Peyer's patch (tissue), 4 donors: ENCODE results near the gene MAP2K1. TPM values are rescaled to one million over a fixed set of nuclear protein-coding genes. Genes with fewer than 3 reads are reported as not detected.

ENCODE experiments used
- DNase-seq, 3 donors: peaks; one replicate each; pipeline ENCODE4 v3.0.0-alpha.2; 2017 to 2019
- H3K27ac ChIP-seq, 4 donors: fragments of 200-600 bp; sonication (generic); one replicate each; pipeline ENCODE4 v1.5.1; 2016 to 2019
- H3K27me3 ChIP-seq, 2 donors: fragments of 200-600 bp; sonication (generic); one replicate each; pipeline ENCODE4 v1.5.1; 2019
- H3K36me3 ChIP-seq, 3 donors: fragments of 200-600 bp; sonication (generic); one replicate each; pipeline ENCODE4 v1.5.1; 2016 to 2019
- H3K4me1 ChIP-seq, 4 donors: fragments of 200-600 bp; sonication (generic); one replicate each; pipeline ENCODE4 v1.5.1; 2016 to 2019
- H3K4me3 ChIP-seq, 4 donors: fragments of 200-600 bp; sonication (generic); 1 replicate in 3 of 4; 2 replicates in 1 of 4; pipeline ENCODE4 v1.5.1; 2016 to 2019; ENCODE audit warnings: mild to moderate bottlenecking in 1 of 4
- H3K9me3 ChIP-seq, 4 donors: fragments of 200-600 bp; sonication (generic); one replicate each; pipeline ENCODE4 v1.5.1; 2016 to 2019; ENCODE audit warnings: mild to moderate bottlenecking in 1 of 4
- CTCF ChIP-seq, 6 experiments: fragments of 450-650 bp in 4 of 6; fragments of 200-600 bp in 2 of 6; sonication (generic) in 1 of 6; IDR thresholded peaks; one replicate each; pipeline ENCODE4 v1.5.1; 2017 to 2019; ENCODE audit warnings: antibody characterized with exemption in 6 of 6, mild to moderate bottlenecking in 3 of 6, moderate library complexity in 1 of 6
- POLR2A ChIP-seq, 2 donors: fragments of 450-650 bp; IDR thresholded peaks; one replicate each; pipeline ENCODE4 v1.5.1; 2017; ENCODE audit warnings: antibody characterized with exemption in 2 of 2, mild to moderate bottlenecking in 2 of 2, moderate library complexity in 2 of 2
- total RNA-seq, 4 donors: library from RNA; depleted of rRNA; stranded (reverse); fragments of >200 nt; gene quantifications; one replicate each; pipeline ENCODE4 v1.1.0, GENCODE V29; 2016

The MAP2K1 gene
- total RNA-seq, 4 donors from 2014 or later = 12.7 to 47.9 (median 27.7) TPM

- Histone ChIP-seq H3K27me3 (no peaks in the 10 kb centered on the region), H3K4me3 (no peak overlapping the region), H3K27ac (no peak overlapping the region), H3K36me3 (no peaks in the 10 kb centered on the region), H3K4me1 (no peaks in the 10 kb centered on the region), H3K9me3 (no peaks in the 10 kb centered on the region)
- DNase-seq = no peak
- TF ChIP-seq CTCF (IDR thresholded peaks at IDR 0.05) (no peak), POLR2A (IDR thresholded peaks at IDR 0.05) (no peak)
These were observed 42.8 kb downstream of the MAP2K1 start for GRCh38 chr15:66429546-66429945.

GRCh38 chr15:66430627-66431255 lies 44.0 kb downstream of the MAP2K1 start:
- TF ChIP-seq CTCF (IDR thresholded peaks at IDR 0.05) = no peak
- no peak for TF ChIP-seq POLR2A (IDR thresholded peaks at IDR 0.05)
- Histone ChIP-seq H3K36me3 (no peaks in the 10 kb centered on the region), H3K27ac (no peak overlapping the region), H3K27me3 (no peaks in the 10 kb centered on the region), H3K4me1 (no peaks in the 10 kb centered on the region), H3K9me3 (no peaks in the 10 kb centered on the region), H3K4me3 (no peak overlapping the region)
- DNase-seq = no peak

GRCh38 chr15:66433726-66434125 lies 47.0 kb downstream of the MAP2K1 start:
- H3K4me1 ChIP-seq = no peaks in the 10 kb centered on the region
- H3K9me3 ChIP-seq = no peaks in the 10 kb centered on the region
- no peaks in the 10 kb centered on the region for H3K27me3 ChIP-seq
- no peak overlapping the region for H3K27ac ChIP-seq
- no peak overlapping the region for H3K4me3 ChIP-seq
- TF ChIP-seq CTCF (IDR thresholded peaks at IDR 0.05) (no peak), POLR2A (IDR thresholded peaks at IDR 0.05) (no peak)
- DNase-seq = no peak
- peaks cover 0 to 24% (median 0%) of the 10 kb centered on the region in 3 donors for H3K36me3 ChIP-seq

GRCh38 chr15:66440501-66440900 lies 53.8 kb downstream of the MAP2K1 start:
- Histone ChIP-seq H3K9me3 (no peaks in the 10 kb centered on the region), H3K36me3 (peaks cover 0 to 76% (median 0%) of the 10 kb centered on the region in 3 donors), H3K4me3 (no peak overlapping the region), H3K27me3 (no peaks in the 10 kb centered on the region), H3K4me1 (no peaks in the 10 kb centered on the region), H3K27ac (no peak overlapping the region)
- DNase-seq = no peak
- TF ChIP-seq POLR2A (IDR thresholded peaks at IDR 0.05) (no peak), CTCF (IDR thresholded peaks at IDR 0.05) (no peak)

GRCh38 chr15:66452420-66452819 lies 65.7 kb downstream of the MAP2K1 start:
- Histone ChIP-seq H3K9me3 (no peaks in the 10 kb centered on the region), H3K4me1 (no peaks in the 10 kb centered on the region), H3K27ac (no peak overlapping the region), H3K36me3 (no peaks in the 10 kb centered on the region), H3K4me3 (no peak overlapping the region), H3K27me3 (no peaks in the 10 kb centered on the region)
- no peak for DNase-seq
- TF ChIP-seq POLR2A (IDR thresholded peaks at IDR 0.05) = no peak
- TF ChIP-seq CTCF (IDR thresholded peaks at IDR 0.05) = no peak
